ENCODE data around the gene SYT11. TPM values are rescaled to one million over a fixed set of nuclear protein-coding genes. Genes with fewer than 3 reads are reported as not detected.

Gene SYT11
- total and polyA plus RNA-seq, 10 donors, result 1.1 to 22.1 (median 11.9) TPM

GRCh38 chr1:155861896-155862295, 2.5 kb downstream of the SYT11 start:
- H3K27ac ChIP-seq, result peak overlapping the region in 1 of 8 donors; percentile 95
- intact Hi-C loops (cut with DNase I; ENCODE audit: low total_unique reads), result no loop called here
- no peaks in the 10 kb centered on the region for H3K9me3 ChIP-seq
- no peak for TF ChIP-seq POLR2AphosphoS5 (IDR thresholded peaks at IDR 0.05)
- TF ChIP-seq POLR2A (IDR thresholded peaks at IDR 0.05), result no peak
- TF ChIP-seq CTCF (IDR thresholded peaks at IDR 0.05 in 8 of 11, conservative IDR thresholded peaks at IDR 0.05 in 3 of 11), result no peak
- H3K36me3 ChIP-seq, result no peaks in the 10 kb centered on the region
- peaks cover 7 to 38% (median 33%) of the 10 kb centered on the region in 6 donors for H3K4me1 ChIP-seq
- peaks cover 0 to 10% (median 0%) of the 10 kb centered on the region in 7 donors for H3K27me3 ChIP-seq (replicated peaks in 1 of 7)
- no peak overlapping the region for H3K4me3 ChIP-seq
- no peak for DNase-seq
- WGBS, 5 donors, result 94 to 99% (median 98%) methylated on average over 2 of the region's 2 CpGs

- Histone ChIP-seq H3K27ac (no peak overlapping the region), H3K36me3 (peaks cover 0 to 7% (median 0%) of the 10 kb centered on the region in 6 donors), H3K27me3 (replicated peaks in 1 of 7) (peaks cover 0 to 10% (median 0%) of the 10 kb centered on the region in 7 donors), H3K9me3 (no peaks in the 10 kb centered on the region), H3K4me3 (no peak overlapping the region), H3K4me1 (peaks cover 7 to 17% (median 14%) of the 10 kb centered on the region in 6 donors)
- intact Hi-C loops (cut with DNase I; ENCODE audit: low total_unique reads), result no loop called here
- TF ChIP-seq POLR2A (IDR thresholded peaks at IDR 0.05), result no peak
- no peak for TF ChIP-seq POLR2AphosphoS5 (IDR thresholded peaks at IDR 0.05)
- TF ChIP-seq CTCF (IDR thresholded peaks at IDR 0.05 in 8 of 11, conservative IDR thresholded peaks at IDR 0.05 in 3 of 11), result no peak
- no peak for DNase-seq
Observed at GRCh38 chr1:155864393-155864792, 5.0 kb downstream of the SYT11 start.

GRCh38 chr1:155867766-155868165, 8.4 kb downstream of the SYT11 start:
- intact Hi-C loops (cut with DNase I; ENCODE audit: low total_unique reads), result no loop called here
- WGBS, 5 donors, result 88 to 97% (median 92%) methylated on average over 8 of the region's 8 CpGs
- H3K9me3 ChIP-seq, result no peaks in the 10 kb centered on the region
- H3K27ac ChIP-seq, result no peak overlapping the region
- DNase-seq, result no peak
- H3K27me3 ChIP-seq (replicated peaks in 1 of 7), result no peaks in the 10 kb centered on the region
- no peak overlapping the region for H3K4me3 ChIP-seq
- TF ChIP-seq CTCF (IDR thresholded peaks at IDR 0.05 in 8 of 11, conservative IDR thresholded peaks at IDR 0.05 in 3 of 11) (no peak), POLR2A (IDR thresholded peaks at IDR 0.05) (no peak), POLR2AphosphoS5 (IDR thresholded peaks at IDR 0.05) (no peak)
- peaks cover 0 to 13% (median 0%) of the 10 kb centered on the region in 6 donors for H3K4me1 ChIP-seq
- peaks cover 0 to 7% (median 0%) of the 10 kb centered on the region in 6 donors for H3K36me3 ChIP-seq

GRCh38 chr1:155871390-155871789, 12.0 kb downstream of the SYT11 start:
- Histone ChIP-seq H3K4me3 (no peak overlapping the region), H3K9me3 (no peaks in the 10 kb centered on the region), H3K27ac (peak overlapping the region in 5 of 8 donors; percentile 24 to 70 (median 54)), H3K4me1 (peaks cover 0 to 13% (median 0%) of the 10 kb centered on the region in 6 donors), H3K36me3 (peaks cover 0 to 7% (median 0%) of the 10 kb centered on the region in 6 donors), H3K27me3 (replicated peaks in 1 of 7) (no peaks in the 10 kb centered on the region)
- DNase-seq, result peak; percentile 77
- TF ChIP-seq POLR2A (IDR thresholded peaks at IDR 0.05) (no peak), POLR2AphosphoS5 (IDR thresholded peaks at IDR 0.05) (peak in 2 of 3 donors; percentile 46 to 61)
- 64 to 100% (median 71%) methylated on average over 1 of the region's 1 CpG; no CpG with 5 or more reads in 1 of the 5 donors for WGBS, 5 donors
- intact Hi-C loops (cut with DNase I; ENCODE audit: low total_unique reads), result no loop called here

Measured in spleen (tissue), 11 donors.